Measurements from ENCODE around the gene GNB2.
A peak's percentile ranks its signal among the peaks of the same experiment; 100 is the strongest.
"Not testable (repeated sequence)": the region's sequence is repeated elsewhere in the genome, so short reads cannot be mapped to it uniquely, and the experiment has no call there.

GNB2 gene

GRCh38 chr7:100673302-100673941 is at the start of gene GNB2:
Gene GNB2 (plus strand): TSS chr7:100673740. CDS start chr7:100676266, 2,526 bp downstream.
- DNase-seq = peak; percentile 99

DNA sequence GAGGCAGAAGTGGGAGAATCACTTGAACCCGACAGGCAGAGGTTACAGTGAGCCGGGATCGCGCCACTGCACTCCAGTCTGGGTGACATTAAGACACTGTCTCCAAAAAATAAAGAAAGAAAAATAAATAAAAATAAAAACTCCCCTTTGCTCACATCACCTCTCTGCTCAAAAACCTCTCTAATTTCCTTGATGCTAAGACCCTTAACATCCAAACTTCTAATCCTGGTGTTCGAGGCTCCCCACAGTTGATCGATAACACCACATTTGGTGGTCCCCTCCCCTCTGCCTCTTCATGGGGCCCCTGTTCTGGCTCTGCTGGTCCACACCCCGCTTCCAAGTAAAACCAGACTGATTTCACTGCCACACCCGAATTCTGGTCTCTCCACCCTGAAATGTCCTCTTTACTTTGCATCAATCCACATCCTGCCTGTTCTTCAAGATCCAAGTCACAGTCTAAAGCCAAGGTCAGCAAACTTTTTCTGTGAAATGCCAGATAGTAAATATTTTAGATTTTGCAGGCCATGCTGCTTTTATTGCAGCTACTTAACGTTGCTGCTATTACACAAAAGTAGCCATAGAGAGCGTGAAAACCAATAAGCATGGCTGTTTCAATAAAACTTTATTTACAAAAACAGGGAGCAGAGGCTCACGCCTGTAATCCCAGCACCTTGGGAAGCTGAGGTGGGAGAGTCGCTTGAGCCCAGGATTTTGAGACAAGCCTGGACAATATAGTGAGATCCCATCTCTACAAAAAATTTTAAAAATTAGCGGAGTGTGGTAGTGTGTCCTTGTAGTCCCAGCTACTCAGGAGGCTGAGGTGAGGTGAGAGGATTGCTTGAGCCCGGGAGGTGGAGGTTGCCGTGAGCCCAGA is 49.4 kb upstream of the GNB2 start:
- DNase-seq = no peak

GRCh38 chr7:100626055-100626454 is 47.5 kb upstream of the GNB2 start:
- no peak for DNase-seq

- DNase-seq = peak; percentile 93
Measured at GRCh38 chr7:100626530-100627237, 46.9 kb upstream of the GNB2 start.

DNA sequence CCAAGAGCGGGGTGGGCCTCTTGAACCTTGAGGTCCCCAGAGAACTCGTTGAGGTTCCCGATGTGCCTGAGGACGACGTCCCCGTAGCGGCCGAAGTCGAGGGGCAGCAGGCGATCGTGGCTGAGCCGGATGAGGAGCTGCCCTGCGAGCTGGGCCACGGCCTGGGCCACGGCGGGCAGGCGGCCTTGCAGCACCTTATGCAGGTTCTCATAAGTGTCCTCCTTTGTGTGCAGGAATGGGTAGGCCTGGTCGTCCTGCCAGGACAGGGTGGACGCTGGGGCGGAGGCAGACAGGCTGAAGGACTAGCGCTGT is 46.3 kb upstream of the GNB2 start:
- no peak for DNase-seq

DNA sequence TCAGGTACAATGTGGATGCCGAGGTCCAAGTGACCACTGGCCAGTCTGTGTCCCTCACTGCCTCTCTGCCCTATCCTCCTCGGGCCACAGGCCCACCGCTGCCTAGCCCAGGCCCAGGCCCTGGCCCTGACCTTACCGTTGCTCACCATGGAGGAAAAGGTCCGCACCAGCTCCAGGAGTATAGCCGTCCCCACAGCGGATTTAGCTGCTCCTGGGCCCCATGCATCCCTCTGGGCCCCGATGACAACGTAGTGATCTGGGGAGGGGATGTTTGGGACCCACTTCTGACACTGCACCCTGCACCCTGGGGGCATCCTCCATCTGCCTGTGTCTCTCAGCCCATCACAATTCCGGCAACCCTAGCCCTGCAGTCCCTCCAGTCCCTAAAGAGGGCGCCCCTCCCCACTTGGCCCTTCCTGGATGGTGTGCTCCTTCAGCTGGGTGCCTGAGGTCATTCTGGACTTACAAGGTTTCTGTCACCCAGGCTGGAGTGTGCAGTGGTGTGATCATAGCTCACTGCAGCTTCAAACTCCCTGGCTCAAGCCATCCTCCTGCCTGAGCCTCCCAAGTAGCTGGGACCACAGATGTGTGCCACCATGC is 44.3 kb upstream of the GNB2 start:
- DNase-seq = no peak

DNA sequence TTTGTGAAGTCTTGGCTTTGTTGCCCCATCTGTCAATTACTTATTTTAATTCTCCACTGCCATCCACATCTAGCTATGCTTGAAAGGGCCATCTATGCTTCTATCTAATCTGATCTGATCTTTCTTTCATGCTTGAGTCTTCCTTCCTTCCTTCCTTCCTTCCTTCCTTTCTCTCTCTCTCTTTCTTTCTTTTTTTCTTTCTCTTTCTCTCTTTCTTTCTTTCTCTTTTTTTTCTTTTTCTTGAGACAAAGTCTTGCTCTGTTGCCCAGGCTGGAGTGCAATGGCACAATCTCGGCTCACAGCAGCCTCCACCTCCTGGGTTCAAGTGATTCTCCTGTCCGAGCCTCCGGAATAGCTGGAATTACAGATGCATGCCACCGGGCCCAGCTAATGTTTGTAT is 43.5 kb upstream of the GNB2 start:
- no peak for DNase-seq

DNA sequence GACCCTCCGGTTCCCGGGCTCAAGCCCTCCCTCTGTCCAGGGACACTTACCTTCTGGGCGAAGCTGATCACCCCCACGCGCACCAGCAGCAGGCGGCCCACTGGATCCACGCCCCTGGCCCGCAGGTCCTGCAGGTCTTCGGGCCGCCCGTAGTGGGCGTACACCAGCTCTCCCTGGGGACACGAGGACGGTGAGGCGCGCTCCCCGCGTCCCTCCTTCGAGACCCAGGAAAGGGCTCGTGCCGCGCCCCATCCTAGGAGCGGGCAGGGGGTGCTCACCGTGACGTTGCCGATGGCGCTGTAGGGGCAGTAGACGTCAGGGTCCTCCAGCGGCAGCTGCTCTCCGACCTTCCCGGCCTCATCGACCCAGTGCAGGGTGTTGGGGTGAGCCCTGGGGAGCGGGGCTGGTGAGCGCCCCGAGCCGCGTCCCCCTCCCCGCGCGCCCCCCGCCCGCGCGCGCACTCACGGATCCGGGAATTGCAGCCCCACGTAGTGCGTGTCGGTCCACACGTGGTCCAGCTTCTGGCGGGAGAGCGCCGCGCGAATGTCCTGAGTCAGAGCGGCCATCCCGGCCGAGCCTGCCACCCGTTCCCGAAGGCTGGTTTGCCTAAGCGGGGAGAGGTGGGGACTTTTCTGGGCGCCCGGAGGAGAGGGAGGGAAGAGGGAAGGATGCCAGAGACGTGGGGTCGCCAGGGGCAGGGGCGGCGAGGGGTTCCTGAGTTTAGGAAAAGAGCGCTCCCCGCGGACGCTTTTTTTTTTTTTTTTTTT is 40.4 kb upstream of the GNB2 start:
- peak; percentile 87 for DNase-seq

GRCh38 chr7:100639995-100640516 is 33.5 kb upstream of the GNB2 start:
- DNase-seq = no peak

DNA sequence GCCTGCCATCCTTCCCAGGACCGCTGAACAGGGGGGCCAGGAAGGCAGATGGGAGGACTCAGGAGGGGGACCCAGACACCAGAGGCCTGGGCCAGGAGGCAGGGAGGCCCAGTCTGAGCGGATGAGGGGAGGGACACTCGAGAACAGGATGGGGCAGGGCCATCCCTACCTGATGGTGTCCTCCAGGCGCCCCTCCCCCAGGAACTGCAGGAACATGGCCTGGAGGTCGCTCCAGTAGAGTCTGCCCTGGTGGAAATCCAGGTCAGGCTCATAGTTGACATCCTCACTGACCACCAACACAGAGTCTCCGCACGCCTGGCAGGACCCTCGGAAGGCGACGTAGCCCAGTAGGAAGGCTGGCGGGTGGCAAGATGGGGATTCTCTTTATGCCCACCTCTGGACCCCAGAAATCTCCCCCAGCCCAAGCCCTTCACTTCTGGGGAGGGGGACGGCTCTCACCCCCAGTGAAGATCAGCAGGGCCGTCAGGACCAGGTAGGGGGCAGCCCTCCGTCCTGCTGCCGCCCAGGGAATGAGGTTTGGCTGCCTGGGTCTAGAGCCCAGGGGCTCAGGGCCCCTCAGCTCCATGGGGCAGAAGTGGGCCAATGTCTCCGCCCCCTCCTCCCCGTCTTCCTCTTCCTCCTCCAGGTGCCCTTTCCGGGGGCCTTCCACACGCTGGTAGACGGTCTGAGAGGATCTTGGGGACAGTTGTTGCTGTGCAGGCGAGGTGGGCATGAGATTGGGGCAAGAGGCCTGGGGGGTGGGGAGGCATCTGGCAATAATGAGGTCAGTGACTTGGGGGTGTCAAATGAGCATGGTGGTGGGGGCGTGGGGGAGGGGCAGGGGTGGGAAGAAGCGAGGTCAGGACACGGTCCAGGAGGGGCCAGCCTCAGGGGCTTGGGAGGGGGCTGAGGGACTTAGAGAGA is 32.8 kb upstream of the GNB2 start:
- DNase-seq = no peak

- DNase-seq = no peak
Measured at GRCh38 chr7:100641463-100641859, 32.1 kb upstream of the GNB2 start, which contains the start of gene TFR2. Gene TFR2 (minus strand): TSS chr7:100641552. CDS start chr7:100641509, 43 bp downstream.

DNA sequence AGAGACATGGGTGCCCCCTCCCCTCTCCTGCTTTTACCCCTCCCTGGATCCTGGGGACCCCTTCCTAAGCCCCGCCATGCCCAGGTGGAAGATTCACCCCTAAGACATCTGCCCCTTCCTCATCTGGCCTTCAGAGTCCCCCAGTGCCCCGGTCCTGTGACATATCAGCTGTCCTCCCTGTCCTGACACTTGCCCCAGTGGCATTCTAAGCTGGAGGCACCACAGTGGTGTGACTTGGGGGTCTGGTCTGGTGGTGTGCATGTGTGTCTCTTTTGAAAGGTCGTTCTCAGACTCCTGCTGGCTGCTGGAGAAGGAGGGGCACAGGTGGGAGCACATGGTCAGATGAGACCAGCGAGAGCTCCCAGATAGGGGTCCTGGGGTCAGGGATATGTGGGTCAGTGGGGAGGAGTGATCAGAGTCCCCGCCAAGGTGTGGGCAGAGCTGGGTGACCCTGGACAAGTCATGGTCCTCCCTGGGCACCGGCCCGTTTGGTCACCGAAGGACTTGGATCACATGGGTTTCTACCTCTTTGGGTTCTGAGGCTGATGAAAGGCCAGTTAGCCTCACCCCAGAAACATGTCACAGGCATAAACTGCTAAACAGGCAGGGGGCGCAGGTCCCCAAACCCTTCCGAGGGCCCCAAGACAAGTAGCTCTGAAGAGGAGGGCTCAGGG is 31.5 kb upstream of the GNB2 start:
- DNase-seq = no peak

DNA sequence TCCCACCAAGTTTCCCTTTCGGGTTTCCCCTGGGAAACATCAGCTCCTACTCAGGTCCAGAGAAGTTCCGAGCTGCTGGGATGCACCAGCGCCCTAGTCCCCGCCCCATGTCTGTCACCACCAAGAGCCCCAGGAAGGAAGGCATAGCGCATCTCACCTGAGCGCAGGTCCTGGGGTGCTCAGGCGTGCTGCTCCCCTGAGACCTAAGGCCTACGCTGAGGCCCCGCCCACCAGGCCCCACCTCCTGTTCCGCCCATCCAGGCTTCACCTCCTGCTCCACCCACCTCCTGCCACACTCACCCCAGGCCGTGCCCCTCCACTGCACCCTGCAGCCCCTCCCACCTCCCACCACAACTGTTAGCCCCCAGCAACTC is 31.0 kb upstream of the GNB2 start:
- DNase-seq = peak; percentile 67

DNA sequence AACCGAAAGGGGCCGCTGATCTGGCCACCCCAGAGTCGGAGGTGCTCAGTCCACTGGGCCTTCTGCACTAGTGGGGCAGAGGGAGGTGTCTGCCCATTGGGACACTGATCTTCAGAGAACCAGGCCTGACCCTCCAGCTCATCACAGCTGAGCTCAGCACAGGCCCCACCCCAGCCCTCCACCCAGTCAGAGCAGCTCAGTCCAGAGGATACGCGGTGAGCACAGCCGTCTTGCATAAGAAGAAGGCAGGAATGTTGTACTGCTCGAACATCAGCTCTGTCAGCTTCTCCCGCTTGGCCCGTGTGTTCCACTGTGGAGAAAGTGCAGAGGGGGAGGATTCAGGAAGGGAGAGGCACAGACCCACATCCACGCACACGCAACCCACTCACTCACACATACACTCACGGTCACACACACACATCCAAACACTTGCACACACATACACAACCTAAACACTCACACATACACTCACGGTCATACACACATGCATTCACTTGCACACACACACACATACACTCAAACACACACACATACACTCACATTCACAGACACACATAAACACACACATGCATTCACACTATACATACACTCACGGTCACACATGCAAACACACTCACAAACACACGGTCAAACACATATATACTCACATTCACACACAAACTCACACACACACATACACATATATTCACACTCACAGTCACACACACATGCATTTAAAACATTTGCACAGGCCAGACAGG is 23.5 kb upstream of the GNB2 start:
- DNase-seq = no peak

GRCh38 chr7:100654908-100655831 is 18.4 kb upstream of the GNB2 start:
- DNase-seq = no peak

DNA sequence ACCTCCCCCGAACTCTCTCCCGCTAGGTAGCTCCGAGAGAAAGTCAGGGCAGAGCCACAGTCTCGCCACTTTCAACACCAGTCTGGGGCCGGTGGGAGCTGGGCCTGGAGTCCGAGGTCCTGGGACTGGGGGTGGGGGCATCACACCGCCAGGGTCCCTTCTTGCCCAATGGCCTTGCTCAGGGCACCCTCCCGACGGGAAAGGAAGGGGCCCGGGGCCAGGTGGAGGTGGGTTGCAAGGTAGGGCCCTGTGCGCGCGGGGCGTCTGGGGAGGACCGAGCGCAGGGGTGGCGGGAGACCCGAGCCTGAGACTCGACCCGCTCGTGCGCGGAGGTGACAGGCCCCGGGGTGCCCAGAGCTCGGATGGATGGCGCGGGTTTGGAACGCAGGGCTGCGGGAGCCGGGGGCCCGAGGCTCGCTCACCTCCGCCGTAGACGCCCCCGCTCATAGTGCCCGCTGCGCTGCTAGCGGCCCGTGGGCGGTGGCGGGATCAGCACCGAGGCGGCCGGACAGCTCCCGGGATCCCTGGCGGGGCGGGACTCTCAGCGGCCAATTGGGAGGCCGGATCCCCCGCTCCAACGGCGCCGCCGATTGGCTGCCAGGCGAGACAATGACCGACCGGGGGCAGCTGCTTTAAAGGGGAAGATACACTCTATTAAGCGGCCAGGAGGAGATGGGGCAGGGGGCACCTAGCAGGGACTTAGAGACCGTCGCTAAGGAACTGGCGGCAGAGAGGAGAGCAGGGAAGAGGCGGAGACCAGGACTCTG is 17.4 kb upstream of the GNB2 start, which contains the start of gene ACTL6B:
ACTL6B (minus strand) TSS at position 541 of the 767 bp plus-strand sequence; CDS start at position 447, 94 bp downstream.
- DNase-seq = peak; percentile 82

GRCh38 chr7:100662194-100662776 is 11.3 kb upstream of the GNB2 start:
- DNase-seq = not testable (repeated sequence)
